Activated naive CD8-positive, alpha-beta T cell treated with anti-CD3 and anti-CD28 coated beads, Interleukin-2, amount 50 U/mL, for 24 hours (primary cell): ENCODE data around the gene TIMMDC1.
A peak's percentile ranks its signal among the peaks of the same experiment; 100 is the strongest.

ENCODE experiments used
- ATAC-seq: fragments of 150-1000 bp; cut with Tn5 transposase; one replicate; pipeline ENCODE4 v1.10.0; 2021
- DNase-seq: peaks from one replicate; pipeline ENCODE4 v3.0.0; 2021
- H3K27ac Mint-ChIP-seq: one replicate; pipeline ENCODE4 v1.8.0; 2021; ENCODE audit warnings: mild to moderate bottlenecking, mixed read lengths
- H3K27me3 Mint-ChIP-seq: one replicate; pipeline ENCODE4 v1.8.0; 2021; ENCODE audit warnings: mixed read lengths
- H3K36me3 Mint-ChIP-seq: one replicate; pipeline ENCODE4 v1.8.0; 2021; ENCODE audit warnings: low read depth, mixed read lengths
- H3K4me1 Mint-ChIP-seq: one replicate; pipeline ENCODE4 v1.8.0; 2021; ENCODE audit warnings: mixed read lengths
- H3K4me3 Mint-ChIP-seq: one replicate; pipeline ENCODE4 v1.8.0; 2021; ENCODE audit warnings: mild to moderate bottlenecking, moderate library complexity, mixed read lengths
- H3K9me3 Mint-ChIP-seq: one replicate; pipeline ENCODE4 v1.8.0; 2021; ENCODE audit warnings: mixed read lengths

TIMMDC1 gene, protein sequence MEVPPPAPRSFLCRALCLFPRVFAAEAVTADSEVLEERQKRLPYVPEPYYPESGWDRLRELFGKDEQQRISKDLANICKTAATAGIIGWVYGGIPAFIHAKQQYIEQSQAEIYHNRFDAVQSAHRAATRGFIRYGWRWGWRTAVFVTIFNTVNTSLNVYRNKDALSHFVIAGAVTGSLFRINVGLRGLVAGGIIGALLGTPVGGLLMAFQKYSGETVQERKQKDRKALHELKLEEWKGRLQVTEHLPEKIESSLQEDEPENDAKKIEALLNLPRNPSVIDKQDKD

DNA sequence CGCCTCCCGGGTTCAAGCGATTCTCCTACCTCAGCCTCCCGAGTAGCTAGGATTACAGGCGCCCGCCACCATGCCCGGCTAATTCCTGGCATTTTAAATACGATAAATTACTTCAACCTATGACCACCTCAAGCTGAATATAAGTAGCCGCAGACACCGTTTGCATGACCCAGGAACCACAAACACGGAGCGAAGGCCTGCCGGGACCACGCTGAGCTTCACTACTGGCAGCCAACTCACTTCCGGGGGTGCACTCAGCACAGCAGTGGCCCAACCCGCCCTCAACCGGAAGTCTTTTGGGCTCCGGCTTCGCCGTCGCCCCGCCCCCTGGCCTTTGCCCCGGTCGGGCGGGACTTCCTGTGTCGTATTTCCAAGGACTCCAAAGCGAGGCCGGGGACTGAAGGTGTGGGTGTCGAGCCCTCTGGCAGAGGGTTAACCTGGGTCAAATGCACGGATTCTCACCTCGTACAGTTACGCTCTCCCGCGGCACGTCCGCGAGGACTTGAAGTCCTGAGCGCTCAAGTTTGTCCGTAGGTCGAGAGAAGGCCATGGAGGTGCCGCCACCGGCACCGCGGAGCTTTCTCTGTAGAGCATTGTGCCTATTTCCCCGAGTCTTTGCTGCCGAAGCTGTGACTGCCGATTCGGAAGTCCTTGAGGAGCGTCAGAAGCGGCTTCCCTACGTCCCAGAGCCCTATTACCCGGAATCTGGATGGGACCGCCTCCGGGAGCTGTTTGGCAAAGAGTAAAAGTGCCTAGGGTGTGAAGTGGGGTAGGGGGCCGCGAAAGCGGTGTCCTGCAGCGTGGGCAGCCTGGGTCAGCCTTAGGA lies at the start of gene TIMMDC1:
TSS of gene TIMMDC1 (plus strand) at position 362 of the 826 bp plus-strand sequence. CDS start at position 549, 187 bp downstream.
- peak; percentile 97 for DNase-seq
- Mint-ChIP-seq H3K4me3 (peak within 1 kb of the TSS; percentile 96), H3K27me3 (no peaks in the 10 kb centered on the region), H3K36me3 (peaks cover 18% of the 10 kb centered on the region), H3K4me1 (peaks cover 43% of the 10 kb centered on the region), H3K9me3 (no peaks in the 10 kb centered on the region), H3K27ac (peak within 1 kb of the TSS; percentile 99)
- ATAC-seq = peak; percentile 100

DNA sequence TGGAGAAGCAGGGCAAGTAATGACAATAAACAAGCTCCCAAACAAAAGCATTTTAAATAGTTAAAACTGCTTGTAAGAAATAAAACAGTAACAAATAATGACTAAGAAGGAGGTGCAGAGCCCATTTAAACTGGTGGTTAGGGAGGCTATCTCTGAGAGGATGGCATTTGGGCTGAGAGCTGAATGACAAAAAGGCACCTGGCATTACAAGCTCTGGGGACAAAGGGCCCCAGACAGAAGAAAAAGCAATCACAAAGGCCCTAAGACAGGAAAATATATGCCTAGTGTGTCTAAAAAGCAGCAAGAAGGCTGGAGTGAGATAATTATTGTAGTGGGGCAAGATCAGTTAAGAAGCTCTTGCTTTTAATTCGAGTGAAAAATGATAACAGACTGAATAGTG lies 44.5 kb upstream of the TIMMDC1 start:
- ATAC-seq (no peak), DNase-seq (no peak)
- no peak overlapping the region for H3K27ac Mint-ChIP-seq
- H3K4me3 Mint-ChIP-seq = no peak overlapping the region
- H3K9me3 Mint-ChIP-seq = no peaks in the 10 kb centered on the region
- no peaks in the 10 kb centered on the region for H3K4me1 Mint-ChIP-seq
- H3K27me3 Mint-ChIP-seq = no peaks in the 10 kb centered on the region
- H3K36me3 Mint-ChIP-seq = peaks cover 47% of the 10 kb centered on the region

GRCh38 chr3:119456469-119456868 lies 41.9 kb upstream of the TIMMDC1 start:
- H3K36me3 Mint-ChIP-seq = peaks cover 47% of the 10 kb centered on the region
- DNase-seq (no peak), ATAC-seq (no peak)
- no peaks in the 10 kb centered on the region for H3K9me3 Mint-ChIP-seq
- H3K4me3 Mint-ChIP-seq = no peak overlapping the region
- H3K4me1 Mint-ChIP-seq = peaks cover 8% of the 10 kb centered on the region
- H3K27me3 Mint-ChIP-seq = no peaks in the 10 kb centered on the region
- no peak overlapping the region for H3K27ac Mint-ChIP-seq

- no peak for DNase-seq
- H3K27ac Mint-ChIP-seq = no peak overlapping the region
- H3K4me1 Mint-ChIP-seq = peaks cover 15% of the 10 kb centered on the region
- peaks cover 43% of the 10 kb centered on the region for H3K36me3 Mint-ChIP-seq
- H3K4me3 Mint-ChIP-seq = no peak overlapping the region
- H3K27me3 Mint-ChIP-seq = no peaks in the 10 kb centered on the region
- ATAC-seq = no peak
- H3K9me3 Mint-ChIP-seq = no peaks in the 10 kb centered on the region
These were observed 41.1 kb upstream of the TIMMDC1 start for GRCh38 chr3:119457246-119457645.

- Mint-ChIP-seq H3K27ac (peak within 1 kb of the TSS; percentile 97), H3K9me3 (peaks cover 4% of the 10 kb centered on the region), H3K27me3 (peaks cover 3% of the 10 kb centered on the region), H3K4me3 (peak within 1 kb of the TSS; percentile 99), H3K4me1 (peaks cover 41% of the 10 kb centered on the region), H3K36me3 (peaks cover 18% of the 10 kb centered on the region)
- DNase-seq (peak; percentile 99), ATAC-seq (peak; percentile 92)
These were observed 34.9 kb upstream of the TIMMDC1 start, which contains the start of gene TMEM39A for GRCh38 chr3:119463171-119464169. Gene TMEM39A (minus strand): TSS chr3:119463615. CDS start chr3:119462074, 1,541 bp downstream.

- ATAC-seq (no peak), DNase-seq (no peak)
- H3K4me1 Mint-ChIP-seq = peaks cover 43% of the 10 kb centered on the region
- peaks cover 4% of the 10 kb centered on the region for H3K9me3 Mint-ChIP-seq
- peak overlapping the region; percentile 91 for H3K27ac Mint-ChIP-seq
- peak overlapping the region; percentile 89 for H3K4me3 Mint-ChIP-seq
- peaks cover 20% of the 10 kb centered on the region for H3K36me3 Mint-ChIP-seq
- peaks cover 3% of the 10 kb centered on the region for H3K27me3 Mint-ChIP-seq
These were observed 30.3 kb upstream of the TIMMDC1 start for GRCh38 chr3:119468041-119468440.

DNA sequence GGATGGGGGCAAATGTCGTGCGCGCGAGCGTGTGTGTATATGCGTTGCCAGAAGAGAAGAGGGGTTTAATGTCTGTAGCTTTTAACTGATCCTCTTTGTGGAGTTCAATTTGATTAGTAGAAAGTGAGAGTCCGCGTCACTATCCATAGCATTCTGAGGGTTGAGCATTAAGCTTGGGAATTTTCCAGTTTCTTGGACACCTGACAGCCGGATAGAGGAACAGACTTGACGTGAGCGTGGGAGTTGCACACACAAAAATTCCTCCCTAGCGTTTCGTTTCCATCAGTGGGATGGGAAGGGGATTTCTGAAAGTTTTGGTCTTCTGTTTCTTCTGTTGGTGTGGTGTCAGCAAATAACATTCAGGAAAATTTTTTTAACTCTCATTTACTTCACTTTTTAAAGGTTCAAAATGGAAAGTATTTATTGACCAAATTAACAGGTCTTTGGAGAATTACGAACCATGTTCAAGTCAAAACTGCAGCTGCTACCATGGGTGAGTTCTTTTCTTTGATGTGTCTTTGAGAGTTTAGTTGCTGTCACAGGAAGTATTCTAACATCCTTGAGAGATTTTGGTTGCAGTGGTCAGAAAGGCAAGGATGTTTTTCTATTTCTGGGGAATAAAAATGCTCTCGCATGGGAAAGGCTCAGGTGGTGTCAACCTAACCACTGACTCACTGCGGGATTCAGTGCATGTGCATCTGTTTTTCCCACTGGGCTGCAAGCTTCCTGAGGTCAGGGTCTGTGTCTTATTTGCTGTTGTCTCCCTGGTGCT lies 28.7 kb upstream of the TIMMDC1 start:
- DNase-seq = no peak
- peak overlapping the region; percentile 89 for H3K4me3 Mint-ChIP-seq
- H3K9me3 Mint-ChIP-seq = no peaks in the 10 kb centered on the region
- H3K36me3 Mint-ChIP-seq = peaks cover 14% of the 10 kb centered on the region
- H3K4me1 Mint-ChIP-seq = peaks cover 30% of the 10 kb centered on the region
- no peaks in the 10 kb centered on the region for H3K27me3 Mint-ChIP-seq
- peak overlapping the region; percentile 91 for H3K27ac Mint-ChIP-seq
- ATAC-seq = peak; percentile 11

GRCh38 chr3:119470866-119471265 lies 27.5 kb upstream of the TIMMDC1 start:
- ATAC-seq = no peak
- Mint-ChIP-seq H3K4me1 (peaks cover 30% of the 10 kb centered on the region), H3K4me3 (peak overlapping the region; percentile 89), H3K36me3 (peaks cover 17% of the 10 kb centered on the region), H3K9me3 (no peaks in the 10 kb centered on the region), H3K27ac (no peak overlapping the region), H3K27me3 (no peaks in the 10 kb centered on the region)
- DNase-seq = no peak

- Mint-ChIP-seq H3K4me3 (no peak overlapping the region), H3K27ac (no peak overlapping the region), H3K9me3 (no peaks in the 10 kb centered on the region), H3K4me1 (peaks cover 2% of the 10 kb centered on the region), H3K36me3 (peaks cover 34% of the 10 kb centered on the region), H3K27me3 (no peaks in the 10 kb centered on the region)
- no peak for ATAC-seq
- DNase-seq = no peak
These were observed 17.3 kb upstream of the TIMMDC1 start for GRCh38 chr3:119481079-119481478.

GRCh38 chr3:119483101-119483500 lies 15.2 kb upstream of the TIMMDC1 start:
- no peaks in the 10 kb centered on the region for H3K27me3 Mint-ChIP-seq
- DNase-seq (no peak), ATAC-seq (no peak)
- H3K4me3 Mint-ChIP-seq = no peak overlapping the region
- peaks cover 2% of the 10 kb centered on the region for H3K4me1 Mint-ChIP-seq
- no peaks in the 10 kb centered on the region for H3K9me3 Mint-ChIP-seq
- peaks cover 34% of the 10 kb centered on the region for H3K36me3 Mint-ChIP-seq
- no peak overlapping the region for H3K27ac Mint-ChIP-seq

- Mint-ChIP-seq H3K27me3 (no peaks in the 10 kb centered on the region), H3K9me3 (no peaks in the 10 kb centered on the region), H3K36me3 (peaks cover 21% of the 10 kb centered on the region), H3K4me1 (peaks cover 2% of the 10 kb centered on the region), H3K4me3 (no peak overlapping the region), H3K27ac (no peak overlapping the region)
- DNase-seq = no peak
- ATAC-seq = no peak
These were observed 12.8 kb upstream of the TIMMDC1 start for GRCh38 chr3:119485563-119485962.

- no peaks in the 10 kb centered on the region for H3K27me3 Mint-ChIP-seq
- no peaks in the 10 kb centered on the region for H3K9me3 Mint-ChIP-seq
- peaks cover 19% of the 10 kb centered on the region for H3K4me1 Mint-ChIP-seq
- H3K36me3 Mint-ChIP-seq = peaks cover 29% of the 10 kb centered on the region
- ATAC-seq (no peak), DNase-seq (no peak)
- no peak overlapping the region for H3K4me3 Mint-ChIP-seq
- H3K27ac Mint-ChIP-seq = no peak overlapping the region
These were observed 8.2 kb upstream of the TIMMDC1 start for GRCh38 chr3:119490153-119490552.

- Mint-ChIP-seq H3K27me3 (no peaks in the 10 kb centered on the region), H3K9me3 (no peaks in the 10 kb centered on the region), H3K27ac (no peak overlapping the region), H3K36me3 (peaks cover 20% of the 10 kb centered on the region), H3K4me3 (no peak overlapping the region), H3K4me1 (peaks cover 22% of the 10 kb centered on the region)
- no peak for ATAC-seq
- DNase-seq = no peak
These were observed 6.2 kb upstream of the TIMMDC1 start for GRCh38 chr3:119492128-119492527.
